Liver (tissue), 3 donors: ENCODE data around the gene DNAI4.

ENCODE experiments used
- CTCF ChIP-seq: fragments of 150-350 bp; IDR thresholded peaks from 2 replicates; pipeline ENCODE4 v1.5.1; 2017; ENCODE audit warnings: improper control_type of control experiment, low read depth, low read length; ENCODE audit not compliant: missing input control
- EGR1 ChIP-seq, 2 donors: IDR thresholded peaks; 2 replicates each; pipeline ENCODE4 v1.6.1; 2016 to 2018; ENCODE audit warnings: antibody characterized with exemption in 2 of 2, low read depth in 2 of 2
- MAX ChIP-seq: IDR thresholded peaks from 2 replicates; pipeline ENCODE4 v1.6.1; 2016; ENCODE audit warnings: antibody characterized with exemption
- donor health status: healthy.
- donor health status: healthy.

- TF ChIP-seq EGR1 (IDR thresholded peaks at IDR 0.05; ENCODE audit: low read depth in 2 of 2) (peak in 1 of 2 donors; percentile 34), CTCF (no peak), MAX (no peak)
Measured at GRCh38 chr1:66925558-66925910, 878 bp upstream of the DNAI4 start.
